Aorta (tissue), 5 donors: ENCODE data around the gene ARL15. TPM values are rescaled to one million over a fixed set of nuclear protein-coding genes. Genes with fewer than 3 reads are reported as not detected.

Experiments used
- ATAC-seq: fragments of 200-7000 bp; cut with Tn5 transposase; one replicate; pipeline ENCODE4 v1.9.1; 2022; ENCODE audit warnings: moderate library complexity; ENCODE audit not compliant: low FRiP score
- DNase-seq, 2 donors: peaks; one replicate each; pipeline ENCODE4 v3.0.0-alpha.2; 2020
- H3K27ac ChIP-seq, 2 donors: one replicate each; pipeline ENCODE4 v1.5.1; 2013; ENCODE audit warnings: low read length in 2 of 2, mild to moderate bottlenecking in 2 of 2, moderate library complexity in 2 of 2, control low read depth in 1 of 2, inconsistent platforms in 1 of 2, low read depth in 1 of 2
- H3K27me3 ChIP-seq, 2 donors: one replicate each; pipeline ENCODE4 v1.6.1; 2013; ENCODE audit warnings: control low read depth in 1 of 2, low read length in 1 of 2, mild to moderate bottlenecking in 1 of 2, moderate library complexity in 1 of 2; ENCODE audit not compliant: insufficient read depth in 2 of 2, control insufficient read depth in 1 of 2
- H3K36me3 ChIP-seq, 2 donors: one replicate each; pipeline ENCODE4 v1.6.1; 2013; ENCODE audit warnings: control low read depth in 1 of 2, low read length in 1 of 2, mild to moderate bottlenecking in 1 of 2; ENCODE audit not compliant: insufficient read depth in 2 of 2, control insufficient read depth in 1 of 2
- H3K4me1 ChIP-seq, 2 donors: one replicate each; pipeline ENCODE4 v1.6.1; 2013; ENCODE audit warnings: low read length in 2 of 2, control low read depth in 1 of 2, mild to moderate bottlenecking in 1 of 2, moderate library complexity in 1 of 2; ENCODE audit not compliant: insufficient read depth in 2 of 2, control insufficient read depth in 1 of 2
- H3K4me3 ChIP-seq, 2 donors: one replicate each; pipeline ENCODE4 v1.5.1; 2013; ENCODE audit warnings: low read length in 2 of 2, control low read depth in 1 of 2, mild to moderate bottlenecking in 1 of 2
- H3K9me3 ChIP-seq: one replicate; pipeline ENCODE4 v1.6.1; 2013; ENCODE audit warnings: mild to moderate bottlenecking, low read length; ENCODE audit not compliant: control insufficient read depth
- WGBS, 2 donors: extraction: QIAGEN DNeasy Blood & Tissue Kit; methylation state at CpG; one replicate each; pipeline ENCODE4 v1.1.7; 2013; 5-methylcytosine and 5-hydroxymethylcytosine counted together
- intact Hi-C, 2 donors: fragments of 100-400 bp; cut with DNase I; formaldehyde crosslinking; loops; one replicate each; pipeline versions ENCODE4 v1.14.2 to v1.15.0; 2022
- polyA plus RNA-seq, 2 donors: library from polyadenylated mRNA; stranded (reverse); fragments of 200-250 nt; gene quantifications; one replicate each; pipeline ENCODE4 v1.2.3, GENCODE V29; 2013
- total RNA-seq, 2 donors: library from RNA; stranded (reverse); fragmentation: NEBNext Ultra II Directional; extraction: Animal tissue kit (Norgen Biotek cat#: 25700); gene quantifications; one replicate each; pipeline ENCODE4 v1.2.1, GENCODE V29; 2021
- donor health status: healthy with polysubstance abuse.
- donor health status: Bipolar disorder and iron deficiency.
- donor health status: DM: no; HTN: no; CAD: no.
- donor health status: DM: no; HTN: no; CAD: no.
- donor health status: DM: yes; HTN: yes; CAD: no.

The ARL15 gene
- total and polyA plus RNA-seq, 4 donors = 7.4 to 44.7 (median 19.8) TPM

GRCh38 chr5:54282876-54283275, 27.5 kb downstream of the ARL15 start:
- 76 to 96% methylated on average over 3 of the region's 3 CpGs for WGBS, 2 donors
- no peak for DNase-seq
- no peaks in the 10 kb centered on the region for H3K27me3 ChIP-seq
- H3K36me3 ChIP-seq = no peaks in the 10 kb centered on the region
- intact Hi-C loops = no loop called here
- H3K27ac ChIP-seq = no peak overlapping the region
- H3K4me3 ChIP-seq = no peak overlapping the region
- no peaks in the 10 kb centered on the region for H3K9me3 ChIP-seq
- ATAC-seq = no peak
- H3K4me1 ChIP-seq = peaks cover 0 to 2% of the 10 kb centered on the region in 2 donors

DNA sequence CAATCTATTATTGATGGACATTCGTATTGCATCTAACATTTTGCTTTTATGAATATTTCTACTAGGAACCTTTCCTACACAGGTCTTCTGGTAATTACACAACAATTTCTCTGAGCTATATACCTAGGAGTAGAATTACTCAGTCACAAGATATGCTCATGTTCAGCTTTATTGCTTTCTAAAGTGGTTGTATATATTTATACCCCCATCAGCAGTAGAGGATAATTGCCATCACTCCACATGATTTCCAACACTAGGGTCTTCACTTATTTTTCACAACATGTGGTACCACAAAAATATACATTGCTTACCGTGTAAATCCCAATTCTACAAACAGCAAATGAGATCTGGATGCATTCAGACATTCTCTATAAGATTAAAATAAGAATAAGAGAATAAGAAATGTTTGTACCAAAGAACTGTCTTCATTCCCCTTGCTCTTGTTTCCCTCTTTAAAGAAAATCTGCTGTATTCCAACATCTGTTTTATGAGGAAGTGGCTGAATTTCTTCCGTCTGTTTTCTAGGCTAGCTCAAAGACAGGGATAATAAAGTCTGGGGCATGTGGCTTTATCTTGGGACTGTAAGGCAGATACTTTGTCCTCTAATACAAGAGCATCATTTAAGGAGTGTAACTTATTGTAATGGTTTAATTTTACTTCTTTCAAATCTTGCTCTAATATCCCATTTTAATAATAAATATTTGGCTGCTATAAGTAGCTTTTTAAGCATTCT, 28.2 kb downstream of the ARL15 start:
- Histone ChIP-seq H3K9me3 (no peaks in the 10 kb centered on the region), H3K4me1 (peaks cover 0 to 2% of the 10 kb centered on the region in 2 donors), H3K27ac (no peak overlapping the region), H3K27me3 (no peaks in the 10 kb centered on the region), H3K4me3 (no peak overlapping the region), H3K36me3 (no peaks in the 10 kb centered on the region)
- WGBS, 2 donors = 94 to 95% methylated on average over 3 of the region's 3 CpGs
- intact Hi-C loops = no loop called here
- DNase-seq (no peak), ATAC-seq (no peak)

DNA sequence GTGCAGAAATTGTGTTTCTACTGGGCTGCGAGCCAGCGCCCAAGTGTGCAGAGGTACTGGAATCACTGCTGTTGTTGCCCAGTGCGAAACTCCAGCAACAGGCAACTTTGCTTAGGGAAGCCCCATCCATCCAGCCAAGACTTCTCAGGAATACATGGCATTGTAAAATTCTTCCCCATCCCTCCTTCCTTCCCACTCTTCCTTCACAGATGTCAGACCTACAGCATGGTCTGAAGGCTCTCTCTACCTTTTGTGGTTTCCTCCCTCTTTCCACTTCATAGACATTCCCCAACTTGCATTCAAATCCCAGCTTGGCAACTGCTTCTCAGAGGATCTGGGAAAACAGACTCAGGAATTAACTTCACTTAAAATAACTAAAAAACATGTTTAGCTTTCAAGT, 30.4 kb downstream of the ARL15 start:
- Histone ChIP-seq H3K36me3 (no peaks in the 10 kb centered on the region), H3K27me3 (no peaks in the 10 kb centered on the region), H3K9me3 (no peaks in the 10 kb centered on the region), H3K4me3 (no peak overlapping the region), H3K27ac (no peak overlapping the region), H3K4me1 (peaks cover 0 to 2% of the 10 kb centered on the region in 2 donors)
- intact Hi-C loops = no loop called here
- no peak for DNase-seq
- ATAC-seq = no peak
- WGBS, 2 donors = 65 to 97% methylated on average over 3 of the region's 3 CpGs

DNA sequence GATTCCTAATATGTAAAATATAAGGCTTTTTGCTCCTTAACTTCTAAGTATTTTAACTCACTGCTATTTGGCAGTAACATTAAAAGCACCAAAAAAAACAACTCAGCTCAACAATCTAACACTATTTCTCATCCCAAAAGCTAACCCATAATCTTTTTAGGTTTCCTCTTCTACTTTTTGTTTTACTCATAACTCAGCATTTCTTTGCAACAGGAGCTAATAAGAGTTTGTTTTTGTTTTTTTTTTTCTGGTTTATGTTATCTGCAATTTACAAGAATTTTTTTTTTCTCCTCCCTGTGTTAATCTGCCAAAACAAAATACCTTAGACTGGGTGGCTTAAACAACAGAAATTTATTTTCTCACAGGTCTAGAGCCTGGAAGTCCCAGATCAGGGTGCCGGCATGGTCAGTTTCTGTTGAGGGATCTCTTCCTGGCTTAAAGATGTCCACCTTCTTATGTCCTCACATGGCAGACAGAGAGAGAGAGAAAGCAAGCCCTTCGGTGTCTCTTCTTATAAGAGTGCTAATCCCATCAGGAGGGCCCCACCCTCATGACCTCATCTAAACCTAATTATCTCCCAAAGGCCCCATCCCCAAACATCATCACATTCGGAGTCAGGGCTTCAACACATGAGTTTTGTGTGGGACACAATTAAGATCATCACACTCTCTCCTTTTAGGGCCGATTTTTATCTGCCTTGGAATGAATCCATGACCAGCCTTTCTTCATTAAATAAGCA, 31.2 kb downstream of the ARL15 start:
- intact Hi-C loops = no loop called here
- H3K27me3 ChIP-seq = no peaks in the 10 kb centered on the region
- no peaks in the 10 kb centered on the region for H3K9me3 ChIP-seq
- no peak for DNase-seq
- no peak for ATAC-seq
- H3K4me1 ChIP-seq = peaks cover 0 to 2% of the 10 kb centered on the region in 2 donors
- no peaks in the 10 kb centered on the region for H3K36me3 ChIP-seq
- WGBS, 2 donors = 90 to 91% methylated on average over 4 of the region's 4 CpGs
- H3K27ac ChIP-seq = no peak overlapping the region
- H3K4me3 ChIP-seq = no peak overlapping the region

GRCh38 chr5:54278036-54278830, 32.1 kb downstream of the ARL15 start:
- no peak for DNase-seq

DNA sequence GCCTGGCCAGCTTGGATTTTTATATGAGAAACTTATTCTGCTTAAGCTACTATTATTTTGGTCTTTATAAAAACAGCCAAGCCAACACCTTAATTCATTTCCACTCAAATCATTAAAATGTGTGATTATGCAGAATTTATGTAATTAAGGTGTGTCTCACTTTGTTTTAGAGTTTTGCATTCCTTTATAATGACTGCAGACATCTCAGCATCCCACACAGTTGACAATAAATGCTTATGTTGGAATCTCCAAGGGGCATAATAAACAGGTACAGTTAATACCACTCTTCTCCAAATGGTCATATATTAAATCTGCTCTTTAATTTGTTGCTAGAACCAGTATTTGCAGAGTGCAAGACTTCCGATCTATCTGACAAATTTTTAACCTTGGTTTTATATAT, 34.3 kb downstream of the ARL15 start:
- no peaks in the 10 kb centered on the region for H3K9me3 ChIP-seq
- no peak overlapping the region for H3K27ac ChIP-seq
- intact Hi-C loops = no loop called here
- peaks cover 0 to 2% of the 10 kb centered on the region in 2 donors for H3K4me1 ChIP-seq
- ATAC-seq = no peak
- H3K4me3 ChIP-seq = no peak overlapping the region
- DNase-seq = no peak
- no peaks in the 10 kb centered on the region for H3K36me3 ChIP-seq
- no peaks in the 10 kb centered on the region for H3K27me3 ChIP-seq
- 99 to 100% methylated on average over 1 of the region's 1 CpG for WGBS, 2 donors

More at GRCh38 chr5:54278036-54278830, 32.1 kb downstream of the ARL15 start:
- Histone ChIP-seq H3K4me3 (no peak overlapping the region), H3K27me3 (no peaks in the 10 kb centered on the region), H3K9me3 (no peaks in the 10 kb centered on the region), H3K27ac (no peak overlapping the region), H3K36me3 (no peaks in the 10 kb centered on the region), H3K4me1 (peaks cover 0 to 2% of the 10 kb centered on the region in 2 donors)
- WGBS, 2 donors = 37 to 47% methylated on average over 3 of the region's 3 CpGs
- ATAC-seq = no peak
- intact Hi-C loops = no loop called here

DNA sequence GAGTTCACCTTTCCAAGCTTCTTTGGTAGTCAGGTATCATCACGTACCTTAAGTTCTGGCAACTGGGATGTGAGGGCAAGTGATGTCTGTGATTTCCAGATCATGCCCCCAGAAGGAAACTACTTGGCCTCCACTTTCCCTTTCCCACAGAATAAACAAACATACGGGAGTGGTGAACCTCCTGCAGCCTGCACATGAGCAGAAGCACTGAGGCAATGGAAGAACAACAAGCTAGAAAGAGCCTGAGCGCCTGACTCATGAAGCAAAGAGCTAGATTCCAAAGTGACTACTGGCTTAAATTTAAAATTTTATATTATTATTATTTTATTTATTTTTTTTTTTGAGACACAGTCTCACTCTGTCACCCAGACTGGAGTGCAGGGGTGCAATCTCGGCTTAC, 35.0 kb downstream of the ARL15 start:
- H3K4me1 ChIP-seq = peaks cover 0 to 2% of the 10 kb centered on the region in 2 donors
- WGBS, 2 donors = 76 to 79% methylated on average over 4 of the region's 4 CpGs
- no peaks in the 10 kb centered on the region for H3K27me3 ChIP-seq
- H3K36me3 ChIP-seq = no peaks in the 10 kb centered on the region
- intact Hi-C loops = no loop called here
- no peaks in the 10 kb centered on the region for H3K9me3 ChIP-seq
- ATAC-seq (no peak), DNase-seq (no peak)
- H3K27ac ChIP-seq = no peak overlapping the region
- H3K4me3 ChIP-seq = no peak overlapping the region

DNA sequence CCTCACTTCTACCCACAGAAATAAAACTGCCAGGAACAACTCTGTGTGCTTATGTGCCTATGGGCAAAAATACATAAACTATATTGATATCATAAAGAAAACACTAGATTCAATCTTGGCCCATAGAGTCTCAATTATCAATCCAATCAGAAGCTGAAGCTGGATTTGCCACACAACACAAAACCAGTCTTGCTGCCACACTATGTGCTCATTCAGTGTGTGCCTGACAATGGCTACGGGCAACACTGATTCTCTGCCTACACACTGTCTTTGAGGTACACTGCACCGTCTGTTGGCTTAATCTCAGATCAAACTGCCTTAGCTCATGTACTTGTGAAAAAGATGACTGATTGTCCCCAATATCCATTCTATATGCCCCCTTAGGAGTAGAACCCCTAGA, 35.4 kb downstream of the ARL15 start:
- Histone ChIP-seq H3K27me3 (no peaks in the 10 kb centered on the region), H3K4me1 (peaks cover 0 to 2% of the 10 kb centered on the region in 2 donors), H3K9me3 (no peaks in the 10 kb centered on the region), H3K4me3 (no peak overlapping the region), H3K27ac (no peak overlapping the region), H3K36me3 (no peaks in the 10 kb centered on the region)
- 95 to 98% methylated on average over 2 of the region's 2 CpGs for WGBS, 2 donors
- intact Hi-C loops = no loop called here
- DNase-seq = no peak
- ATAC-seq = no peak
